SKM-1 treated with dmso at 0.1 percent for 144 hours (cell line): ENCODE measurements around the gene SLC27A1.
A peak's percentile ranks its signal among the peaks of the same experiment; 100 is the strongest.

Experiments used
- DNase-seq: peaks from one replicate; lab custom pipeline; 2025; ENCODE audit not compliant: unreplicated experiment; lab: John Stamatoyannopoulos, UW

The SLC27A1 gene

GRCh38 chr19:17470068-17470841 is at the start of gene SLC27A1:
Gene SLC27A1 (plus strand): TSS chr19:17470524. CDS start chr19:17470541, 17 bp downstream.
- DNase-seq: peak; percentile 96

DNA sequence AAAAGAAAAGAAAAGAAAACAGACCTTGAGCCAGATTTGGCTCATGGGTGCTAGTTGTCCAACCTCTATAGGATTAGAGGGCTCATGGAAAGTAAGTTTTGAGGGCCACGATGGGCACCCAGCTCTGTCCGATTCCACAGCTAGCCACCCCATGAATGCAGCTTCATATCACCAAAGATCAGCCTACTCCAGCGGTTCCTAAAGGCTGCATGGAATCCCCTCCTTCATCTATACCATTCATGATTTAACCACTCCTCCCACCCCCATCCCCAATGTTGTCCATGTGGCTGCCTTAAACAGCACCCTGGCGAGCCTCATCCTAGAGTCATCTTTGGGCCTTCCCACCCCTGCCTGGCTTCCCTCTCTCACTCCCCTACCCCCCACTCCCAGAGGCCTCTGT is 48.4 kb upstream of the SLC27A1 start:
- no peak for DNase-seq

DNA sequence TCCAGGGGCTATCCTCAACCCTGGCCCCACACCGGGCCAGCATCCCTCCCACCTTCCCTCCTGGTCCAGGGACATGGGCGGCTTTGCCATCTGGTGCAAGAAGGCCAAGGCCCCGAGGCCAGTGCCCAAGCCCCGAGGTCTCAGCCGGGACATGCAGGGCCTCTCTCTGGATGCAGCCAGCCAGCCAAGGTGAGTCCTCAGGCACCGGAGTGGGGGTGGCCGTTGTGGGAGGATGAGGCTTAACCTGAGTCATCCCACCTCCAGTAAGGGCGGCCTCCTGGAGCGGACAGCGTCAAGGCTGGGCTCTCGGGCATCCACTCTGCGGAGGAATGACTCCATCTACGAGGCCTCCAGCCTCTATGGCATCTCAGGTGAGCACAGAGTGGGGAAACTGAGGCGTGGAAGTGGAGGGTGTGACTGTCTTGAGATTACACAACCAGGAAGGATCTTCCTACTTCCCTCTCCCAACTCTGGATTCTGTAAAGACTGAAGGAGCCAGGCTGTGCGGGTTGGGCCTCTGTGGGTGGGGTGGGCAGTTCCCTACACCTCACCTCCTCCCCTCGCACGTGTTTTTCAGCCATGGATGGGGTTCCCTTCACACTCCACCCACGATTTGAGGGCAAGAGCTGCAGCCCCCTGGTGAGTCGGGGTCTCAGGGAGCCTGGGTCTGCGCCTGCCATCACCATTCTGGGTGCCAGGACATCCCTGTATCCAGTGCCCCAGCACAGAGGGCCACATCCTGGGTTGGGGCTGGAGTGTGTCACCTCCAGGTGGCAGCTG is 46.7 kb upstream of the SLC27A1 start:
- DNase-seq: no peak

DNA sequence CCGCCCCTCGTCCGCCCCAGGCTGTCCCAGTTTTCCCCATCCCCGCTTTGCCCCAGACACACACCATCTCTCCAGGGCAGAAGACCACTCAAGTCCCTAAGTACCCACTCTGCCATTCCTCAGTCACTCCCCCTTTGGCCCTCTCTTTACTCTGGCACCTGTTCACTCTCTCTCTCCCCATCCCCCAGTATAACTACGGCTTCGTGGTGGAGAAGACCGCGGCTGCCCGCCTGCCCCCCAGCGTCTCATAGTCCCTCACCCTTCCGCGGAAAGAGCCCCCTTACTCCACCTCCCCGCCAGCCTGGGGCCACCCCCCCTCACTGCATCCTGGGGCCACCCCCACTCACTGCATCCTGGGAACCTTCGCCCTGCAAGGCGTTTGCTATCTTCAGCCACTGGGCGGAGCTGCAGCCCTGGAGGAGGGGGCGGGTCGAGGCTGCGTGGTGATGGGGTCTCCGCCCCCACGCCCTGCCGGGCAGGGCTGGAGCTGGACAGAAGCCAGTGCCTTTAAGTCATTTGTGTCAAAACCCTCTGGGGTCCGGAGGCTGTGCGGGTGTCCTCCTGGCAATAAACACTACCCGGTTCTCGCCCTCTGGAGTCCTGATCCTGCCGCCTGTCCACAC is 45.5 kb upstream of the SLC27A1 start:
- DNase-seq: no peak

DNA sequence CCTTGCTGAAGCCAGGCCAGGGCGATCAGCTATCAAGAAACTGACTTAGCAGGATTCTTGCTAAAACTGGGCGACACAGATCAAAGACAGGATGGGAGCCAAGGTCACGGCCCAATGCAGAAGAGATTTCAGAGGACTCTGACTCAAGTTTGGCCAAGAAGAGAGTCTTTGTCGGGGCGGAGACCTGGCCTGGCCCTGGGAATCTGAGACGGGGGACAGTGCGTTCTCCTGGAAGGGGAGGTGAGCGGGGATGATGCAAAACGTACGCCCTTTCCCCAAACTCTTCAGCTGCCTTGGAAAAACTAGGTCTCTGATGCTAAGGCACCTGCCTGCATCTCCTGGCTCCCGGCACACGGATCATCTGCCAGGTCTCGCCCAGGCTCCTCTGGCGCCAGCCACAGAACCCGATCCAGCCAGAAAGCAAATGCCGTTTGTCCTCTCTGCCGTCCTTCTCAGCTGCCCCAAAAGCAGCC is 40.6 kb upstream of the SLC27A1 start:
- DNase-seq: no peak

DNA sequence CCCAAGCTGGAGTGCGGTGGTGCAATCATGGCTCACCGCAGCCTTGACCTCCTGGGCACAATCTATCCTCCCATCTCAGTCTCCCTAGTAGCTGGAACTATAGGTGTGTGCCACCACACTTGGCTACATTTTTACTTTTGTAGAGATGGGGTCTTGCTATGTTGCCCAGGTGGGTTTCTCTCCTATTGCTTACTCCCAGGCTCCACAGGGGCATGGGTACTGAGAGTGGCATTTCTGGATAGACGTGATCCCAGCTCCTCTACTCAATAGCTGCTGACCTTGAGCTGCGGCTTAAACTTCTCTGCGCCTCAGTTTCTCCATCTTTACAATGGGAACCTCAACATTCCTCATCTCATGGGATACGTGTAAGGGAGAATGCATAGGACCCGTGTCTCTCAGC is 38.9 kb upstream of the SLC27A1 start:
- no peak for DNase-seq

- DNase-seq: no peak
Measured at GRCh38 chr19:17435218-17435617, 35.1 kb upstream of the SLC27A1 start.

DNA sequence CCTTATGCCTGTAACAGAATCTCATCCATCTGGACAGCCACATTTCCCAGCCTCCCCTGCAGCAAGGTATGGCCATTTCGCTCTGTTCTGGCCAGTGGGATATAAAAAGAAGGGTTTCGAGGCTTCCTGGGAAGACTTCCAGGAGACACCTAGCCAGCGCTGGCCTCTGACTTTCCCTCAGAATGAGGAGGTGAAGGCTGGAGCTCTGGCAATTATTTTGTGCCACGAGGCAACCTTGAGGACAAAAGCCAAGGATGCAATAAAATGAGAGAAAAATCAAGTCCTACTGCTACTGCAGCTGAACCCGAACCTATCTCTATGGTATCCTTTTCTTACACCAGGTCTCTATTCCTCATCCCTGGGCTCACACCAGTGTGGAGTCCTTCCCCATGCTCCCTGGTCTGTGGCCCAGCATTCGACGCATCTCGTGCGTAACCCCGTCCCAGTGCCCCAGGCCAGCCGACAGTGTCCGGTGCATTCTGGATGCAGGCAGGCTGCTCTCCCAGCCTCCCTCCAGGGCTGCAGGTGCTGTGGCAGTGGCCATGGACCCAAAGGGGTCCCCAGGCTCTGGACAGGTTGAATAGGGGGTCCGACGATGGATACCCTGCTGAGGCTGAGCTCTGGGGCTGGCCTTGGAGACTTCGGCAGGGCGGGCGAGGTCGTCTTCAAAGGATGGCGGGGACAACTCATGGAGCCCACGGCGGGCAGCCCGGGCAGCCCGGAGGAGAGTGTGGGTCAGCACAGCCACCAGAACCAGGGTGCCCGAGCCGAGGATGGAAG is 34.0 kb upstream of the SLC27A1 start:
- DNase-seq: no peak

- no peak for DNase-seq
Measured at GRCh38 chr19:17436874-17437267, 33.5 kb upstream of the SLC27A1 start.

DNA sequence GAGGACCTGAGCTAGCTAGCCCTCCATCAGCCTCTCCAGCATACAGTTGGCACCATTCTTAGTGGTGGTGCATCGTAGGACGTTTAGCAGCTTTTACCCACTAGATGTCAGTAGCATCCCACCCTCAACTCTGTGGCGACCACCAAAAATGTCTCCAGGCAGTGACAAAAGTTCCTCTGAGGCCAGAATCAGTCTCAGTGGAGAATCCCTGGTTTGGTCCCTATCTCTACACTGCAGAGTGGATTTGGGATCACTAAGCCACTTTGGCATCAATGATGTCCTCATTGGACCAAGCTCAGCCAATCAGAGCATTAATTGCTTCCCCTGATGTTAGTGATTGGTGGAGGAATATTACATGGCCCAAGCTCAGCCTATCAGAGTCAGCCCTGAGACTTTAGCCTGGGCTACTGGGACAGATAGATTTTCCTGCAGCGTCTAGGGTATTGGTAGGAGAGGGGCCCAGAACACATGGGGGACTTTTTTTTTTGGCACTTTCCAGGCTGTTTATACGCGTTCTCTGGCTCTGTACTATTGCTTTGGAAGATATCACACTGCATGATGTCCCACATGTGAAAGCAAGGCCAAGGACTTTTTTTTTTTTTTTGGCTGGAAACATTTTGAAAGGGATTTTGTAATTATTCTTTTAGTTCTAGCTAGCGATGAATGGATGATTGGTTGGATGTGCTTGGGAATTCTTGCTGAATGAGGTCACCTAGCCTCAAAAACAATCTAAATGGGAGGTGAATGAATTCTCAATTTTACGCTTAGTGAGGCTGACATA is 28.9 kb upstream of the SLC27A1 start:
- peak; percentile 26 for DNase-seq

GRCh38 chr19:17445526-17446165 is 24.7 kb upstream of the SLC27A1 start:
- no peak for DNase-seq

- DNase-seq: no peak
Measured at GRCh38 chr19:17447704-17448130, 22.6 kb upstream of the SLC27A1 start.

DNA sequence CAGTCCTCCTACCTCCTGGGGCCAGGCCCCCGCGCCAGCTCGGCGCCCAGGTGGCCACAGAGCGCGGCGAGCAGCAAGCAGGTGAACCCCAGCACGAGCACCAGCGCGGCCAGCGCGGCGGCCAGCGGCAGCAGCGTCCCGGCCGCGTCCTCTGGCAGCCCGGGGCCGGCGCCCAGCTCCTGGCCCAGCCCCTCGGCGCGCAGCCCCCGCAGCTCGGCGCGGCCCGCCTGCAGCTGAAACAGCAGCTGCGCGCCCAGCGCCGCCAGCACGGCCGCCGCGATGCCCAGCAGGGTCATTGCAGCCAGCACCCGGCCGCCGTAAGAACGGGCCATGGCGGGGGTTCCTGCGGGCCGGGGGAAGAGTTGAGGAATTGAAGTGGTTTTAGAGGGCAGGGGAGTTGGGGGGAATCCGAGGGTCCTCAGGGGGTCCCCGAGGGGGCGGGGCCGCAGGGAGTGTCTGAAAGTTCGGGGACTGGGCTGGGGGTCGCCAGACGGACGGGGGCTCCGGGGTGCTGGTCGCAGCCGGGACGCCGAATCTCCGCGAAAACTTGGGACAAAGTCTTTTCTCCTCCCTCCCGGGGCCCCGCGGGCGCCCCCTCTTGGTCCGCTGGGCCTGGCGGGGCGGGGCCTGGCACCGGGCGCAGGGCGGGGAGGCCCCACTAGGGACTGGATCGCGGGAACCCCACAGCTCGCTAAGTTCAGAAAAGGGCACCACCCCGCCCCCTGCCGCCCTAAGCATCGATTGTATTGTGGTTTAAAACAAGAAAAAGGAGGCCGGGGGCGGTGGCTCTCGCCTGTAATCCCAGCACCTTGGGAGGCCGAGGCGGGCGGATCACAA is 22.0 kb upstream of the SLC27A1 start, which contains the start of gene TMEM221:
Gene TMEM221, minus strand, starts transcription at position 538 of the 837 bp plus-strand sequence. Its CDS starts 206 bp downstream, at position 332.
- peak; percentile 61 for DNase-seq

GRCh38 chr19:17450264-17451075 is 19.9 kb upstream of the SLC27A1 start:
- peak; percentile 30 for DNase-seq

DNA sequence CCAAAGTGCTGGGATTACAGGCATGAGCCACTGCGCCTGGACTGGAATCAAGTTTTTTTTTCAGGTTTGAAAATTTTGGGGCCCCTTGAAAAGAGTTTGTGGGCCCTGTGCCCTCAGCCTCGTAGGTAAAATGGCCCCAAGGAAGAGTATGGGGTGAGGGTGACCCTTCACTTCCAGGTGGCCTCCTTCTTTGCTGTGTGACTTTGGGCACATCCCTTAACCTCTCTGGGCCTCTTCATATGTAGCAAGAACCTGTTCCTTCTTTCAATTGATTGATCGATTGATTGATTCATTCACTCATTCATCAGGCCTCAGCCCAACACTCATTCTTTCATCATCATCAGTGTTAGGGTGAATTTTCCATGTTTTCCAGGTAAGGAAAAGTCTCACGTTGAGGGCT is 18.5 kb upstream of the SLC27A1 start:
- no peak for DNase-seq

DNA sequence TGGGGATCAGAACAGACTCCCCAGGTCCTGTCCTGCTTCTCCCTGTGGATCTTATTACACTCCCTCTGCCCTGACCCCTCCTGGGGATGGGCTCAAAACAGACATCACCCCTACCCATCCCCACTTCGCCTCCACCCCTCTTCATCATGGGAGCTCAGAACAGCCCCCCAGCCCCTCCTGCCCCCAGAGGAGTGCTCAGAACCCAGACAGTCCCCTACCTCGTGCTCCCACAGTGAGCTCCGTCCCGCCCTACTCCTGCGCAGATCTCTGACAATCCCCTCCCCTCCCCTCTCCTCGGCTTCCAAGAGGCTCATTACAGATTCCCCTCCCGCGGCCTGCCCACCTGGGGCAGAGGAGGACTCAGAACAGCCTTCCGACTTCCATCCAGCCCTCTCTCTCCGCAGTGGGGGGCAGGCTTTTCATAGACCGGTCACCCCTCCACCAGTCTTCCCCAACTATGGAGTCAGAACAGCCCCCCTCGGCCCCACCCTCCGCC is 15.7 kb upstream of the SLC27A1 start:
- DNase-seq: no peak

DNA sequence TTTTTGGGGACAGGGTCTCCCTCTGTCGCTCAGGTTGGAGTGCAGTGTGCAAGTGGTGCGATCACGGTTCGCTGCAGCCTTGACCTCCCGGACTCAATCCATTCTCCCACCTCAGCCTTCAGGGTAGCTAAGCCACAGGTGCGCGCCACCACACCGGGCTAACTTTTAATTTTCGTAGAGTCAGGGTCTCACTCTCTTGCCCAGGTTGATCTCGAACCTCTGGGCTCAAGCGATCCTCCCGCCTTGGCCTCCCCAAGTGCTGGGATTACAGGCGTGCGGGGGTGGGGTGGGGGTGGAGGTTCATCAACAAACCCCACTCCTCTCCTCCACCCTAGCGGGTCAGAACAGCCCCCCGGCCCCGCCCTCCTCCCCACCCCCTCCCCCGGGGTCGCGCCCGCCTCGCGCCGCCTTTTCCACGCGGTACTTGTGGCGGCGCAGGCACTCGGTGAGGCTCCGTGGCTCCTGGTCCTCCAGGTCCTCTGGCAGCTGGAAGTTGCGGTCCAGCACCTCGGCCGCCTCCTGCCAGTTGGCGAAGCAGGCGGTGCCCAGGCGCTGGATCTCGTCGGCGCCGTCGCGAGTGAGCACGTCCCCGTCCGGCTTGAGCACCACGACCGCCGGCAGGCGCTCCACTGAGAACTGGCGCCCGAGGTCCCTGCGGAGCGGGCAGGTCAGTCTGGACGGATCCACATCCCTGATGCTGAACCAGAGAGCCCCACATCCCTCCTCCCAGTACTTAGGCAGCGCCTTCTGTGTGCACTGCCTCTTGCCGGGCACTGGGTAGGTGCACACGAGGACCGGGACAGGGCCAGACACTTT is 14.8 kb upstream of the SLC27A1 start:
- no peak for DNase-seq
